HG02870 (cell line): ENCODE data around the gene SDHB.

Source experiments
- ATAC-seq: cut with Tn5 transposase; IDR thresholded peaks from one replicate; pipeline ENCODE4 v1.9.1; 2021; ENCODE audit warnings: mild to moderate bottlenecking, moderate library complexity; ENCODE audit not compliant: unreplicated experiment

SDHB gene

DNA sequence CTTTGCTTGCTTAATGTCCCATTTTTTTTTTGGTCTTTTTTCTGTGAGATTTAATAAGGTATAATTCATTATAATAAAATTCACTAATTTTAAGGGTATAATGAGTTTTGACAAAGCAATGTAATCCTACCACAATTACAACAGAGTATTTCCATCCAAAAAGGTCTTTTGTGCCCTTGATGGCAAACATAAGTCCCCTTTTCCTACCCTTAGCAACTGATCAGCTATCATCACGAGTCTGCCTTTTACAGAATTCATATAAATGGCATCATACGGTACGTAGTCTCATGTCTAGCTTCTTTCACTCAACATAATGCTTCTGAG, 7.5 kb downstream of the SDHB start:
- ATAC-seq, result no peak

DNA sequence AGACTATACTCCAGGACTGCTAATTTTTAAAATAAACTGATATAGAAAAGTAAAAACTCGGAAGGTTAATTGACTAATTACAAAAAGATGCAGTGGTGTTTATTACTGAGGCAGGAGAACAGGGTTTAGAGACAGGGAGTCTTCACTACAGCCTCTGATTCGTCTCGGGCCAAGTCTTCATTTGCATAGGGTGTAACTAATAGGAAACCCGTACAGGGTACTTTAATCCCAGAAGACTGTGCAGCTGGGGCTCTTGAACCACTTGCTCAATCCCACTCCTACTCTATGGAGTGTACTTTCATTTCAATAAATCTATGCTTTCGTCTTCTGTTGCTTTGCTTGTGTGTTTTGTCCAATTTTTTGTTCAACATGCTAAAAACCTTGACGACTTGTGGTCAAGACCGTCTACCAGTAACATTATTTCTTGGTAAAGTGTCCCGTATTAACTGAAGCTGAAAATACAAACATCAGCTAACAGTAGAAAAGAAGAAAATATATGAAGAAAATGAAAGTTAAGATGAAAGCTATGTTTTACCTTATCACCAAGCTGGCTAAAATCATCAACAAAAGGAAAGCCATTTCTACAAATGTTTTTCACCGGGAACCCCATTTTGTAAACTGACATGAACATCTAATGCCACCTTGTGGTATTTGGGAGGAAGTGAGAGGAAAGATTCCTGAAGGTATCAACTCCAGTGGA, 8.0 kb downstream of the SDHB start:
- no peak for ATAC-seq

DNA sequence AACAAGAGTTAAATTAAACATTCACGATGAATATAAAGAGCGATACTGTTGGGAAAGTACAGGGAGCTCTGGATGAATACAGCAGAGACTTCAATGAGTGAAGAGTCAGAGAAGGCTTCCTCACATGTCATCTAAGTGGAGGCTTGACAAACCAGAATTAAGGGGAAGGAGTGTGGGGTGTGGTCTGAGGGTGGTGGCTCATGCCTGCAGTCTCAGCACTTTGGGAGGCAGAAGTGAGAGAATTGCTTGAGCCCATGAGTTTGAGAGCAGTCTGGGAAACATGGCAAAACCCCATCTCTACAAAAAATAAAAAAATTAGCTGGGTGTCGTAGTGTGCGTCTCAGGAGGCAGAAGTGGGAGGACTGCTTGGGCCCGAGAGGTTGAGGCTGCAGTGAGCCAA, 8.7 kb downstream of the SDHB start:
- ATAC-seq, result no peak

DNA sequence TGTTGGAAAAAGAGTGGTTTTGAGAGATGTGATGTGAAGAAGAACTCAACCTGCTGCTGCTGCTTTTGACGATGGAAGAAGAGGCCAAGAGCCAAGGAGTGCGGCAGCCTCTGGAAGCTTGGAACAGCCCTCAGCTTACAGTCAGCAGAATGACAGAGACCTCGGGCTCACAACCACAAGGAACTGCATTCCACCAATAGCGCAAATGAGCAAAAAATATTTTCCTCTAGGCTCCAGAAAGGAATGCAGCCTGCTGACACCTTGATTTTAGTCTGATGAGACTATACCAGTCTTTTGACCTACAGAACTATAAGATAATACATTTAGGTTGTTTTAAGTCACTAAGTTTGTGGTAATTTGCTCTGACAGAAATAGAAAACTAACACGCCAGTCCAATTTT, 10.2 kb downstream of the SDHB start:
- ATAC-seq, result no peak

DNA sequence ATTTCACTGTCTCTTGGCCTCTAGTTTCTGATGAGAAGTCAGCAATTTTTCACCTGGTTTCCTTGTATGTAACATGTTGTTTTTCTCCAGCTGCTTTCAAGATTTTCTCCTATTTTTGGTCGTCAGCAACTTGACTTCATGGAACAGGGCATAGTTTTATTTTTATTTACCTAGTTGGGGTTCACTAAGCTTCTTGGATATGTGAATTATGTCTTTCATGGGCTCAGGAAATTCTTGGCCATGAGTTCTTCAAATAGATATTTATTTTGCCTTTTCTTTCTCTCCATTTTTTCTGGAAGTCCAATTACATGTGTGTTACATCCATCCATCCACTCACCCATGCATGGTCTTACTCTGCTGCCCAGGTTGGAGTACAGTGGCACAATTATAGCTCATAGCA, 13.7 kb downstream of the SDHB start:
- ATAC-seq, result no peak

DNA sequence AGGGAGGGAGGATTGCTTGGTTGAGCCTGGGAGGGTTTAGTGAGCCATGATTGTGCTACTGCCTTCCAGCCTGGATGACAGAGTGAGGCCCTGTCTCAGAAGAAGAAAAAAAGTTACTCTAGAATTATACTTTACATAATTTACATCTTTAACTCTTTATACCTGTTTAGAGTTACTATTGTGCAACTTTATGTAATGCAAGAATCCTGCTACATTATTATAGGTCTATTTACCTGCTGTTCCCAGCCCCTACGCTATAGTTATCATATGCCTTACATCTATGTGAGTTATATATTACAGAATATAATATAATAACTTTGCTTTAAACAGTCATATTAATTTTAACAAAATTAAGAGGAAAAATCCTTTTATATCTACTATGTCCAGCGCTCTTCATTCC, 14.3 kb downstream of the SDHB start:
- ATAC-seq, result no peak

DNA sequence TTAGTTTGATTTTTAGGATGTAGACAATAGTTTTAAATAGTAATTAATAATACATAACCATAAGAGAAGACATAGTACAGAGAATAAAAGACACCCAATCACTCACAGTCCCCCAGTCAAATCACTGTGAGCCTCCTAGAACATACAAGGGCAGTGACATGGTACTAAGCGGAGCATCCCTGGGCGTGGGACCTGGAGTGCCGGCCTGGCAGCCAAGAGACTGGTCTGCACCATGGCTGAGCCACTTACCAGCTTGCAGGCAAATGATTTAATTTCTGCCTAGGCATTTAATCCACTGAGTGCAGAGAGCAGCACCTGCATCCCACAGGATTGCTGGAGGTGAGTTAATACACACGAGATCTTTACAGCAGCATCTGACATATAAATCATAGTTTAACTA, 20.4 kb downstream of the SDHB start:
- ATAC-seq, result no peak

- no peak for ATAC-seq
These were observed 21.1 kb downstream of the SDHB start for GRCh38 chr1:17032741-17033140.

DNA sequence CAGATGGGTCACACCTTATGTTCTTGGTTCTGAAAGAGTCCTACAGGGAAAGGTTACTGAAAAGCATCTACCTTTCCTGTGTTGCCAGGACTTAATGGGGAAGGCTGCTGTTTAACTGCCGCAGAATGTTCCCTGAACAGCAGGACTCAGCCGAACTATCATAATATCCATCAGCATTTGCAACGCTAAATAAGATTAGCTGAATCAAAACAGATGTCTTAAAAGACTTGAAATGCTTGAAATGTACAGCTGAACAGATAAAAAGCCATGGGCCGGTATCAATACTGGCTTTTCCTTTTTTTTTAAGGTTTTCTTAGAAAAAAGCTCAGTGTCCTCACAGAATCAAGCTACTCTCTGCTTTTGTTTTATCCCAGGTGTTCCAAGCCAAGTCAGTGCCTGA, 22.4 kb downstream of the SDHB start:
- no peak for ATAC-seq

GRCh38 chr1:17030206-17030605, 23.6 kb downstream of the SDHB start:
- no peak for ATAC-seq

GRCh38 chr1:17028662-17029188, 25.1 kb downstream of the SDHB start:
- ATAC-seq, result no peak

- no peak for ATAC-seq
These were observed 25.9 kb downstream of the SDHB start for GRCh38 chr1:17027900-17028299.

- no peak for ATAC-seq
These were observed 26.4 kb downstream of the SDHB start for GRCh38 chr1:17027403-17027802.

DNA sequence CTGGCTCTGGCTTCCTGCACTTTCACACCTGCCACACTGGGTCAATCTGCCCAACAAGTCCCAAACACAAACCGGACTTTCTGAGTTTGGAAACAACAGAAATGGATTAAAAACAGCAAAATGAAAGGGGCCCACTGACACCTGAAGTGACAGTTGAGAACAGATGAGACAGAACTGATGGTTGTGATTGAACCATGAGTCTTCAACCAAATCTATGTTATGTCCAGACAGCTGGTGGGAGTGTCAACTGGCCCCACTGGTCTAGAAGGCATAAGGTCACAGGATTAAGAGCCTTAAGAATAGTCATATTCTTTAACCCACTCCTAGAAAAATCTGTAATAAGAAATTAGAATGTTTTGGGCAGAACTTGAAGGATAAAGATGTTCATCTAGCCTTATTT, 29.1 kb downstream of the SDHB start:
- ATAC-seq, result no peak

GRCh38 chr1:17023573-17023972, 30.3 kb downstream of the SDHB start:
- no peak for ATAC-seq

GRCh38 chr1:17023102-17023501, 30.7 kb downstream of the SDHB start:
- ATAC-seq, result no peak

DNA sequence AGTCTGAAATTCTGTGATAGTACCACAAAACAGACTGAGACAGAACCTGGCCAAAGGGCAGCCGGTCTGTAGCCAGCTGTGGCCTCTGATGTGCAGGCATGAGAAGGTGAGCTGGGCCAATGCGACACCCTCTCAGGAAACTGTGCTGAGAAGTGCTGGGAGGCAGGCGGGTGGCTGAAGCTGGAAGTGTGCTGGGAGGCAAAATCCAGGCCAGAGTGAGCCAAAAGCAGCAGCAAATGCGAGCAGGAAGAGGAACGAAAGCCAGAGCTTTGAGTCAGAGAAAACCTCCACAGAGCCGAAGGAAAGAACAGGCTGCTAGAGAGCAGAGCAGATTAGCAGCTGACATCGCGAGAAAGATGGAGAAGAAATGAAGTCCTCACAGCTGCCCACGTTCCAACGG, 31.9 kb downstream of the SDHB start:
- ATAC-seq, result no peak

DNA sequence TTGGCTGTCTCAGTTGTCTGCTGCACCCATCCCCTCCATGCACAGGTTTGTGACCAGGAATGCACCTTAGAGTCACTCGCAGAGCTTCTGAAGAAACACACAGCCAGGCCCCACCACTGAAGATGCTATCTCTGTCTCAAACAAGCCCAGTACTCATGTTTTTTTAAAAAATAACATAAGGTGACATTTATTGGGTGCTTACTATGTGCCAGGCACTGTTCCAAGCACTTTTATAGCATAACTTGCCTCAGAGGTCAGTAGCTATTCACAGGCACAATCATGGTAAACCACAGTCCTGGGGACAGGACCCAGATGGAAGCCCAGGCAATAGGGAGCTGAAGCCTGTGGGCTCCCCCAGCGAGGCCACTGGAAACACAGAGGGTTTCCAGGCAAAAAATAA, 33.3 kb downstream of the SDHB start:
- ATAC-seq, result no peak

DNA sequence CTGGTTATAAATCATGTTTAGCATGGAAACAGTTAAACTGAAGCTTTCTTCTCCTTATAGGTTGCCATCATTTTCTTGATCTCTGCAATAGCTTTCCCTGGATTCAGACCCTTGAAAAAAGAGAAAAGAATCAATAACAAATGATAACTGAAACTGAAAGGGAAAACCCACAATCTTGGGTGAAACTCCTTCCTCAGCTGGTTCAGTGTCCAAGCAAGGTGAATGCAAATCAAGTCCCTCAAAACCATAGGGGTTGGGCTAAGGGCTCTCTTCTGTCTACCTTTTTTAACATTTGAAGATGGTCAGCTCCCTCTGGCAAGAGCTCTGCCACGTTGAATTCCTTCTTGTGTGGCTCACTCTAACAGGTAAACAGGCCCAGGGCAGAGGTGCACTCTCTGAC, 35.0 kb downstream of the SDHB start:
- ATAC-seq, result no peak

DNA sequence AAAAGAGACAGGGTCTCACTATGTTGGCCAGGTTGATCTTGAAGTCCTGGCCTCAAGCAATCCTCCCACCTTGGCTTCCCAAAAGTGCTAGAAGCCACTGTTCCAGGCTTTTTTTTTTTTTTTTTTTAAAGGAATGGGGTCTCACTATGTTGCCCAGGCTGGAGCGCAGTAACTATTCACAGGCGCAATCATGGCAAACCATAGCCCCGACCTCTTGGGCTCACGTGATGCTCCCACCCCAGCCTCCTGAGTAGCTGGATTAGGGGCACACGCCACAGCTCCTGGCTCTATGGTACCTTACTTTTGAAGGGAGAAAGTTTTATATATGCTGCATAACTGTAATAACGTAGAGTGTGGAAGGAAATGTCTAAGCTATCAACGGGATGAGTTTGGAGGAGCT, 36.4 kb downstream of the SDHB start:
- no peak for ATAC-seq

GRCh38 chr1:17016317-17016661, 37.5 kb downstream of the SDHB start:
- no peak for ATAC-seq

GRCh38 chr1:17014671-17015567, 38.9 kb downstream of the SDHB start:
- ATAC-seq, result no peak
